Immature natural killer cell (primary cell): ENCODE measurements around the gene TLE1. TPM values are rescaled to one million over a fixed set of nuclear protein-coding genes. Genes with fewer than 3 reads are reported as not detected.
A peak's percentile ranks its signal among the peaks of the same experiment; 100 is the strongest.
"Not testable (repeated sequence)": the region's sequence is repeated elsewhere in the genome, so short reads cannot be mapped to it uniquely, and the experiment has no call there.

Experiments used
- DNase-seq, 3 donors: peaks; one replicate each; pipeline ENCODE4 v3.0.0; 2022; ENCODE audit warnings: mixed read lengths in 1 of 3
- H3K27ac Mint-ChIP-seq, 6 donors: one replicate each; pipeline ENCODE4 v1.8.0; 2020; ENCODE audit warnings: mixed read lengths in 6 of 6, mild to moderate bottlenecking in 5 of 6, inconsistent platforms in 4 of 6, moderate library complexity in 3 of 6
- H3K27me3 Mint-ChIP-seq, 3 donors: one replicate each; pipeline ENCODE4 v1.8.0; 2020 to 2021; ENCODE audit warnings: low read depth in 3 of 3, mild to moderate bottlenecking in 3 of 3, mixed read lengths in 3 of 3, moderate library complexity in 3 of 3, inconsistent platforms in 1 of 3
- H3K36me3 Mint-ChIP-seq, 3 donors: one replicate each; pipeline ENCODE4 v1.8.0; 2020; ENCODE audit warnings: mixed read lengths in 3 of 3, inconsistent platforms in 2 of 3, mild to moderate bottlenecking in 2 of 3
- H3K4me1 Mint-ChIP-seq, 2 donors: one replicate each; pipeline ENCODE4 v1.8.0; 2020; ENCODE audit warnings: inconsistent platforms in 2 of 2, mild to moderate bottlenecking in 2 of 2, mixed read lengths in 2 of 2, moderate library complexity in 1 of 2
- H3K4me3 Mint-ChIP-seq, 5 donors: one replicate each; pipeline ENCODE4 v1.8.0; 2020; ENCODE audit warnings: mild to moderate bottlenecking in 5 of 5, mixed read lengths in 5 of 5, inconsistent platforms in 3 of 5, moderate library complexity in 3 of 5
- H3K9me3 Mint-ChIP-seq, 6 donors: one replicate each; pipeline ENCODE4 v1.8.0; 2020; ENCODE audit warnings: mild to moderate bottlenecking in 6 of 6, mixed read lengths in 6 of 6, inconsistent platforms in 4 of 6, moderate library complexity in 3 of 6
- polyA plus RNA-seq, 3 donors: library from polyadenylated mRNA; unstranded; fragments of 300-500 nt; fragmentation: Illumina TruSeq; gene quantifications; one replicate each; pipeline ENCODE4 v1.2.3, GENCODE V29; 2021

The TLE1 gene
- polyA plus RNA-seq, 3 donors from 2014 or later: 63.9 to 97.9 (median 77.0) TPM

DNA sequence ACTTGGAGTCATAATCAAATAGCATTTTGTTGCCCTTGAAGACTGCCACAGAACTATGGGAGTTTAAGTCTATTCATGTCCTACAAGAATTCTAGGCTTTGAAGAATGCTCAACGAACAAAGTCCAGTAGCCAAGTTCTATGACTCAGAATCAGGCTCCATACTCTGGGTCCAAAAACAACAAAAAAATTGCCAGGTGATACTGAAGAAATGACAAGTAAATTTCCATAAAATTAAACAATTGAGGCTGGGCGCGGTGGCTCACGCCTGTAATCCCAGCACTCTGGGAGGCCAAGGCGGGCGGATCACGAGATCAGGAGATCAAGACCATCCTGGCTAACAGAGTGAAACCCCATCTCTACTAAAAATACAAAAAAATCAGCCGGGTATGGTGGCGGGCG, 94.1 kb downstream of the TLE1 start:
- not testable (repeated sequence) for DNase-seq, H3K27me3 Mint-ChIP-seq, H3K9me3 Mint-ChIP-seq
- Mint-ChIP-seq H3K4me1 (peaks cover 66% of the 10 kb centered on the region in 2 donors), H3K36me3 (peaks cover 19 to 45% (median 37%) of the 10 kb centered on the region in 3 donors), H3K4me3 (peak overlapping the region in 4 of 5 donors; percentile 8 to 39 (median 33)), H3K27ac (peak overlapping the region in 5 of 6 donors; percentile 32 to 87 (median 54))

DNA sequence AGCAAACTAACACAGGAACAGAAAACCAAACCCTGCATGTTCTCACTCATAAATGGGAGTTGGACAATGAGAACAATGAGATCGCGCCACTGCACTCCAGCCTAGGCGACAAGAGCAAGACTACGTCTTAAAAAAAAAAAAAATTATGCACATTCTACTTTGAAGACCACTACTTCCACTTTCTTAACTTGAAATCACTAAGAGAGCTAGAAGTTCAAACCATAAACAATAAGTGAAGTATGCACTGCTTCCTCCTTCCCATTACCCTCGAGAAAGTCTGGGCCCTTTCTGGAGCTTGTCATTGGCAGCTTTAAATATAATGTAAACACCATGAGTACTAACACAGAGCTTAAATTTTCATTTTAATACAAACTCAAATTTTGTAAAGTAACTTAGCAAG, 94.9 kb downstream of the TLE1 start:
- H3K36me3 Mint-ChIP-seq: peaks cover 27 to 50% (median 39%) of the 10 kb centered on the region in 3 donors
- peaks cover 0 to 8% (median 2%) of the 10 kb centered on the region in 3 donors for H3K27me3 Mint-ChIP-seq
- H3K4me1 Mint-ChIP-seq: peaks cover 64 to 66% of the 10 kb centered on the region in 2 donors
- DNase-seq: no peak
- peak overlapping the region in 5 of 6 donors; percentile 32 to 89 (median 61) for H3K27ac Mint-ChIP-seq
- H3K4me3 Mint-ChIP-seq: no peak overlapping the region
- no peaks in the 10 kb centered on the region for H3K9me3 Mint-ChIP-seq

DNA sequence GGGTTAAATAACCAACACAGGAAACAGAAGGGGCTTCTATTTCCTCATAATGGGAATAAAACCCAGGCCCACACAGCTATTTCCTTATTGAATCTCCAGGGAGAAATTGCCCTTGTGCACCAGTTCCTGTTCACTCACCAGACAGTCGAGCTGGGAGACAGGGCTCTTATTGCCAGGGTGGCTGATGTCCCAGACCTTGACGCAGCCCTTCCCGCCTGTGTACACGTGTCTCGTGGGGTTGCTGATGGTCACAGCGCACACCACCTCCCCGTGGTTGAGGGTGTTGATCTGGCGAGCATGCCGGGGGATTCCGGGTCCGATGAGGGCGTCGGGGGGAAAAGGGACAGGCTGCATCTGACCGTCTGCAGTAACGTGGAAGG, 96.5 kb downstream of the TLE1 start:
- Mint-ChIP-seq H3K36me3 (peaks cover 28 to 65% (median 47%) of the 10 kb centered on the region in 3 donors), H3K27me3 (peaks cover 0 to 6% (median 3%) of the 10 kb centered on the region in 3 donors), H3K4me1 (peaks cover 51 to 52% of the 10 kb centered on the region in 2 donors), H3K4me3 (peak overlapping the region; percentile 0 to 71 (median 45)), H3K9me3 (no peaks in the 10 kb centered on the region), H3K27ac (peak overlapping the region in 4 of 6 donors; percentile 77 to 94 (median 88))
- peak; percentile 15 to 52 (median 33) for DNase-seq

DNA sequence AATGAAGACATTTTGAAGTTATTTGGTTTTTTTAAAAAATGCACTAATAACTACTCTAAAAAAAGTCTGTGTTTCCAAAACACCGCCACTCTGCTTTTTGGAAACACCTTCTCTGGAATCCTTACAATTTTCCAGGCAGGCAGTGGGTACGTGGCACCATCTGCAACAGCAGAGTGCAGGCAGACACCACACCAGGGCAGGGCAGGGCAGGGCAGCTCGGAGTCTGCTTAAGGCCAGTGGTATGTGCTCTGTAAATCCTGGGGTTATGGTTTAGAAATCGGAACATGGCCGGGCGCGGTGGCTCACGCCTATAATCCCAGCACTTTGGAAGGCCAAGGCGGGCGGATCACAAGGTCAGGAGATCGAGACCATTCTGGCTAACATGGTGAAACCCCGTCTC, 97.6 kb downstream of the TLE1 start:
- no peak overlapping the region for H3K27ac Mint-ChIP-seq
- peaks cover 0 to 3% (median 2%) of the 10 kb centered on the region in 3 donors for H3K27me3 Mint-ChIP-seq
- DNase-seq: no peak
- H3K4me3 Mint-ChIP-seq: no peak overlapping the region
- H3K36me3 Mint-ChIP-seq: peaks cover 37 to 76% (median 54%) of the 10 kb centered on the region in 3 donors
- no peaks in the 10 kb centered on the region for H3K9me3 Mint-ChIP-seq
- peaks cover 40 to 42% of the 10 kb centered on the region in 2 donors for H3K4me1 Mint-ChIP-seq

DNA sequence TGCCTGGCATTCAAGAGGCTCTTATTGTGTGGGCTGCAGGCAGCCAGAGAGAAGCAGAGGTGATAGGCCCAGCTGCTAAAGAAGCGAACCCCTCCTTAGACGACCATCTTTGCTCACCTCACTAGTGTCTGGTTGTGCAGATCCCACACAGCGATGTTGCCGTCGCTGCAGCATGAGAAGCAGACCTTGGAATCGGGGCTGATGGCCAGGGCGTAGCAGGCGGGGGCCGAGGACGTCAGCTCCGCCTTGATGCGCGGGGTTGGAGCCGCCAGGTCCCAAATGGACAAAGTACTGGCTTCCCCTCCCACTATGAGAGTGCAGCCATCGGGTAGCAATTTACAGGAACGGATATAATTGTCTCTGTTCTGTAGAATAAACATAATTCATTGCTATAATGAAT, 98.7 kb downstream of the TLE1 start:
- DNase-seq: no peak
- H3K4me3 Mint-ChIP-seq: no peak overlapping the region
- peaks cover 38 to 78% (median 54%) of the 10 kb centered on the region in 3 donors for H3K36me3 Mint-ChIP-seq
- H3K4me1 Mint-ChIP-seq: peaks cover 29 to 31% of the 10 kb centered on the region in 2 donors
- no peak overlapping the region for H3K27ac Mint-ChIP-seq
- no peaks in the 10 kb centered on the region for H3K9me3 Mint-ChIP-seq
- H3K27me3 Mint-ChIP-seq: peaks cover 0 to 3% (median 2%) of the 10 kb centered on the region in 3 donors

DNA sequence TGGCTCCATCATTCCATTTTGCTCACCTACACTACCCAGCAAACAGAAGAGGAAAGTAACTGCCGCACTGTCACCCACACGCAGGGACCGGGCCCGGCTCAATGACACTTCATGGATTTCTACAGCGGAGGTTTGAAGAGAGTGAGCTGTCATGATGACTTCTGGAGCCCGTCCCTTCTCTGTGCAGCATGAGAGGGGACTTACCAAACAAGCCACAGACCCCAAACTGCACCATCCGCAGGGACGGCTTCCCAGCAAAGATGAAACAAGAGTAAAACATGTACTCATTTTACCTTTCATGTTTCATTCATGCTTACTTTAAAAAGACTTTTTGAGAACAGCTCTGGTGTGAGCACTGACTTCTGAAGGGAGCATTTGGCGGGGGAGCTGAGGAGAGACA, 99.5 kb downstream of the TLE1 start:
- Mint-ChIP-seq H3K36me3 (peaks cover 44 to 81% (median 61%) of the 10 kb centered on the region in 3 donors), H3K27ac (peak overlapping the region in 1 of 6 donors; percentile 63), H3K4me3 (no peak overlapping the region), H3K4me1 (peaks cover 23 to 25% of the 10 kb centered on the region in 2 donors), H3K27me3 (peaks cover 0 to 3% (median 2%) of the 10 kb centered on the region in 3 donors), H3K9me3 (no peaks in the 10 kb centered on the region)
- DNase-seq: no peak

DNA sequence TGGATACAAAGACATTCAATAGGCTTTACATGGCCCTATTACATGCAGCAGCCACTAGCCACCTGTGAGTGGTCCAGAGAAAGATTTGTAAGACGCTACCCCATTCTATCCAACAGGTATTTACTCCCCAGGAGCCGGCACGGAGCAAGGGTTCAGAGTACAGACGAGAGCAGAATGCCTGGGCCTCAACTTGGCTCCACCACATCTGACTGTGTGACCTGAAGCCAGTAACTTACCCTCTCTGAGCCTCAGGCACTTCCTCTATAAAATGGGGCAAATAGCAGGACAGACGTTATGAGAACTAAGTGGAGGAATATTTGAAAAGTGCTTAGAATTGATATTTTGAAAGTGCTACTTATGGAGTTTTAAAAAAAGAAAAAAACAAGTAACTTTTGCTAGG, 100.0 kb downstream of the TLE1 start:
- H3K27ac Mint-ChIP-seq: peak overlapping the region in 2 of 6 donors; percentile 53 to 63
- H3K9me3 Mint-ChIP-seq: no peaks in the 10 kb centered on the region
- no peak for DNase-seq
- H3K27me3 Mint-ChIP-seq: peaks cover 0 to 3% (median 2%) of the 10 kb centered on the region in 3 donors
- no peak overlapping the region for H3K4me3 Mint-ChIP-seq
- peaks cover 45 to 81% (median 62%) of the 10 kb centered on the region in 3 donors for H3K36me3 Mint-ChIP-seq
- H3K4me1 Mint-ChIP-seq: peaks cover 19 to 21% of the 10 kb centered on the region in 2 donors

DNA sequence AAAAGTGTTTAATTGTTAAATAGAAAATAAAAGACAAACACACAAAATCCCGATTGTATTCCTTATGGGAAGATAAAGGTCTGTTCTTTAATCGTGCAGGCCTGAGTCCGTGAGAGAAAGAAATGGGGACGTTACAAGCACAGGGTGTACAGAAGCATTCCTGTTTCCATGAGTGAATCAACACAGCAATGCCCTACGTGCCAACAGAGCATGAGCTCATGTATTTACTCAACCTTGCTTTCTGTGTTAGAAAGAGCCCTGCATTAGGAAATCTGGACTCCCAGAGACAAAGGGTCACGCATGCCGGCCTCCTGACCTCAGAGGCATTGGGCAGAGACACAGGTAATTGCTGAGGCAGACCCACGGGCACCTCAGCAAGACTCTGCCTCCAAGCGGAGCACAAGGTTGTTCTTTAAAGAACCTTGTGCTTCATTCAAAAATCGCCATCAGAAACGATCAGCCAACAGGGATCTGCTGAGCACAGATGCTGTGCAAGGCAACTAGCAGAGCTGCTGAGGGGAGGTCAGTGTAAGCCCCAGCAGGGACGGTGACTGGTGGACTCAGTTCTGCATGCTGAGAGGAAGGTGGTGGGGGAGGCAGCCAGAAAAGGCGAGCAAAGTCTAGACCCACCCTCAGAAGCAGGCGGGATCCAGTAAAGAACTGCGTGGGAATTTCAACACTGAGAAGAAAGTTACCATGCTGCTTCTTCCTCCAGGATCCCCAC, 101.0 kb downstream of the TLE1 start:
- Mint-ChIP-seq H3K4me1 (peaks cover 10% of the 10 kb centered on the region in 2 donors), H3K4me3 (no peak overlapping the region), H3K27me3 (peaks cover 0 to 3% (median 2%) of the 10 kb centered on the region in 3 donors), H3K9me3 (no peaks in the 10 kb centered on the region), H3K36me3 (peaks cover 46 to 79% (median 56%) of the 10 kb centered on the region in 3 donors), H3K27ac (no peak overlapping the region)
- no peak for DNase-seq

DNA sequence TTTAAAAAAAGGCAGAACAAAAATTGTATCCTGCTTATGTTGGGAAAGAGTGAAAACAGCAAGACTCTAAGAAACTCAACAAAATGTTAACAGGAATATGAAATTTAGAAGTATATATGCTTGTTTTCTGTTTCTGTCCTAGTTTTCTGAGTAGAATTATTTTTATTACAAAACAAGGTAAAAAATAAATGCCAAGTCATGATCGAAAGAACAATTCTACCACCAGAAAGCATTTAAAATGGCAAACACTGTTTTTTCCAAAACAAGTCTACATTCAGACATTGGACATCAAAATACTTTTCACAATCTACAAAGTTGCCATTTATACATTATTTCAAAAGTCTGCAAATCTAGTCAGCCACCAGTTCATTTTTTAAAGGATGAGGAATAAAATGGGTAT, 102.6 kb downstream of the TLE1 start:
- no peaks in the 10 kb centered on the region for H3K9me3 Mint-ChIP-seq
- H3K27me3 Mint-ChIP-seq: peaks cover 0 to 3% (median 2%) of the 10 kb centered on the region in 3 donors
- no peak overlapping the region for H3K27ac Mint-ChIP-seq
- H3K4me1 Mint-ChIP-seq: no peaks in the 10 kb centered on the region
- peaks cover 48 to 80% (median 51%) of the 10 kb centered on the region in 3 donors for H3K36me3 Mint-ChIP-seq
- no peak overlapping the region for H3K4me3 Mint-ChIP-seq
- no peak for DNase-seq

DNA sequence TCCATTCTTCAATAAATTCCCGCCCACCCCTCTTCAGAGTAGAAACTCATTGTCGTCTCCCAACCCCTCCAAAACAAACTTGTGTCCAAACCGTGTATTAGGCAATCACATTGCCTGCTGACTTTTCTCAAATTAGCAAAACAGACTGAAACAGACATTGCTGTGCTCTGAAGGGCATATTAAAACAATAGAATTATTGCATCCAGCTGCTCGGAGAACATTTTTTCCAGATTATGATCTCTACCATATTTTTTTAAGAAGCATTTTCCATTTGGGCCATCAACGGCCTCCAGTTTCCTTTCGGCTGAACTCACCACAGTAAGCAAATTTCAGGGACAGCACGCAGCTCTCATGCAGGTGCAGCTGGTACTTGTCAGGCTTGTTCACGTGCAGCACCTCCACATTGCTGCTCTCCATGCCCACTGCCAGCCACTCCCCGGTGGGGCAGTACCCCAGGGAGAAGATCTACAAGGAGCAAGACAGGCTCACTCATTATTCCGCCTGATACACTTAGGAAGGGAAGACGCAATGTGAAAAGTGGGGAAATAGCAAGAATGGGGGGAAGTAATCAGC, 104.1 kb downstream of the TLE1 start:
- H3K9me3 Mint-ChIP-seq: no peaks in the 10 kb centered on the region
- H3K4me1 Mint-ChIP-seq: no peaks in the 10 kb centered on the region
- H3K36me3 Mint-ChIP-seq: peaks cover 45 to 77% (median 46%) of the 10 kb centered on the region in 3 donors
- H3K4me3 Mint-ChIP-seq: no peak overlapping the region
- DNase-seq: no peak
- H3K27ac Mint-ChIP-seq: peak overlapping the region in 1 of 6 donors; percentile 9
- peaks cover 0 to 3% (median 2%) of the 10 kb centered on the region in 3 donors for H3K27me3 Mint-ChIP-seq

DNA sequence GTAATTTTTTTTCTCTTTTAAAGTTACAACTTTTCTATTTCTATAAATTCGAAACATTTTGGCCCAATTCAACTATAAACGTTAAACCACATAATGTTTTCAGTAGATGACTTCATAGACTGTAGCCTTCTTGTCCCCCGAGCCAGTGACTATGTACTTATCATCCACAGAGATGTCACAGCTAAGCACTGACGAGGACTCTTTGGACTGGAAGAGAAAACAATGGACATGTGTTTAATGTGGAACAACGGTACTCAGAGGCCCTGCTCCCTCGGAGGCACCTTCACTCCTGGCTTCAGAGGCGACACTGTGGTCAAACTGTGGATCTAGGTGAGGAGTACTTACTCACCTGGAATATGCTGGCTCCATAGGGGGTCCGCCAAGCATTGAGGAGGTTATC, 105.2 kb downstream of the TLE1 start:
- Mint-ChIP-seq H3K9me3 (no peaks in the 10 kb centered on the region), H3K27ac (peak overlapping the region in 1 of 6 donors; percentile 9), H3K4me1 (no peaks in the 10 kb centered on the region), H3K4me3 (no peak overlapping the region), H3K36me3 (peaks cover 41 to 65% (median 45%) of the 10 kb centered on the region in 3 donors), H3K27me3 (peaks cover 0 to 3% (median under 1%) of the 10 kb centered on the region in 3 donors)
- no peak for DNase-seq

DNA sequence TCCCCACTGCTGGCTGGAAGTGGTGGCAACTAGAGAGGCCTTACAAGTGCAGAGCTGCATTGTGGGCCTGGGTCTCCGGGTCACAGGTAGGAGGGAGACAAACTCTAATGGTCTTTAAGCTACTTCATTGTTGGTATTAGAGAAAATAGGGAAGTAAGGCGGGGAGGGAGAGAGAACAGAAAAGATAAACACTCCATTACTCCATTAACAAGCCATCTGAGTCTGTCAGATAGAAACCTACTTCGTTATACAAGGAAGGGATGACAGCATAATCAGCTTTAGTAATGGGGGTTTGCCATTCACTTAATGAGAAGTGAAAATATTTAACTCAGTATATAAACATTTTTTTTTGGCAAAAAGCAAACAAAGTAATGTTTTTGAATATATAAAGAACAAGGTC, 107.4 kb downstream of the TLE1 start:
- Mint-ChIP-seq H3K9me3 (no peaks in the 10 kb centered on the region), H3K27me3 (no peaks in the 10 kb centered on the region), H3K27ac (peak overlapping the region in 1 of 6 donors; percentile 21), H3K4me3 (no peak overlapping the region), H3K4me1 (no peaks in the 10 kb centered on the region), H3K36me3 (peaks cover 31 to 52% (median 31%) of the 10 kb centered on the region in 3 donors)
- DNase-seq: no peak

DNA sequence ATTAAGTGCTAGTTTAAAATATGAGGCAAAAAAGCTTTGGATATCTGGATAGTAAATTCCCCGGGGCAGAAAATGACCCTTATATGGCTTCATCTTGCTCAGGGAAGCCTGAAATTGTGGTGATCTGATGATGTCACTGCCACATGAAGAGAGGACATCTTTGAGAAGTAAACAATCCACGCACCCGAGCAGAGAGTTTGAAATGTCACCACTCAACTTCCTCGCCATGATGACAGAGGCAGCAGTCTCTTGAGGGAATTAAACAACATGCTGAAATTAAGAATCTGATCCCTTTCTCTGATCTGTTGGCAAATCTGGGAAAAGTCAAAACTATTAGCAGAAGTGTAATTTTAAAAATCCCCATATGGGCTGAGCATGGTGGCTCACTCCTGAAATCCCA, 110.0 kb downstream of the TLE1 start:
- H3K36me3 Mint-ChIP-seq: peaks cover 17 to 31% (median 22%) of the 10 kb centered on the region in 3 donors
- no peaks in the 10 kb centered on the region for H3K4me1 Mint-ChIP-seq
- DNase-seq: no peak
- peak overlapping the region in 1 of 6 donors; percentile 34 for H3K27ac Mint-ChIP-seq
- H3K27me3 Mint-ChIP-seq: no peaks in the 10 kb centered on the region
- no peaks in the 10 kb centered on the region for H3K9me3 Mint-ChIP-seq
- H3K4me3 Mint-ChIP-seq: no peak overlapping the region

DNA sequence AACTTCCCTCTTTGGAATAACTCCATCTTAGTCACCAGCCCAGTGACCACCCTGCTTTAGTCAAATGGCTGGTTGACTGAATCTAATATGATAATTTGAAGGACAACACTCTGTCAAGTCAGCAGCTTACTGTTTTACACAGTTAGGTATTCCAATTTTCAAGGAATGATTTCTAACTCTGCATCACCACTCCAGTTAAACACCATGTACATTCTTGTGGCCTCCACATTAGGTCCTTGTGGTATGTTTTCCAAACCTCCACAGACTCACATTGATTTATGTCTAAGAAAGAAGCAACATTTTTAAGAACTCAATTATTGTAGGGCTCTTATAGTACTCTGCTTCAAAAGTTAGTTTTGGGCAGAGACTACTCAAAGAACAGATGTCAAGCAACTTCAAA, 110.7 kb downstream of the TLE1 start:
- DNase-seq: no peak
- peak overlapping the region in 1 of 6 donors; percentile 34 for H3K27ac Mint-ChIP-seq
- no peaks in the 10 kb centered on the region for H3K4me1 Mint-ChIP-seq
- H3K27me3 Mint-ChIP-seq: peaks cover 0 to 1% (median 0%) of the 10 kb centered on the region in 3 donors
- peaks cover 16 to 25% (median 18%) of the 10 kb centered on the region in 3 donors for H3K36me3 Mint-ChIP-seq
- H3K4me3 Mint-ChIP-seq: no peak overlapping the region
- no peaks in the 10 kb centered on the region for H3K9me3 Mint-ChIP-seq
